HuH-7 (cell line): ENCODE measurements around the gene TIPARP.

Experiments
- DNase-seq: peaks from one replicate; pipeline ENCODE4 v3.0.0; 2011; ENCODE audit warnings: low spot score

The TIPARP gene, protein sequence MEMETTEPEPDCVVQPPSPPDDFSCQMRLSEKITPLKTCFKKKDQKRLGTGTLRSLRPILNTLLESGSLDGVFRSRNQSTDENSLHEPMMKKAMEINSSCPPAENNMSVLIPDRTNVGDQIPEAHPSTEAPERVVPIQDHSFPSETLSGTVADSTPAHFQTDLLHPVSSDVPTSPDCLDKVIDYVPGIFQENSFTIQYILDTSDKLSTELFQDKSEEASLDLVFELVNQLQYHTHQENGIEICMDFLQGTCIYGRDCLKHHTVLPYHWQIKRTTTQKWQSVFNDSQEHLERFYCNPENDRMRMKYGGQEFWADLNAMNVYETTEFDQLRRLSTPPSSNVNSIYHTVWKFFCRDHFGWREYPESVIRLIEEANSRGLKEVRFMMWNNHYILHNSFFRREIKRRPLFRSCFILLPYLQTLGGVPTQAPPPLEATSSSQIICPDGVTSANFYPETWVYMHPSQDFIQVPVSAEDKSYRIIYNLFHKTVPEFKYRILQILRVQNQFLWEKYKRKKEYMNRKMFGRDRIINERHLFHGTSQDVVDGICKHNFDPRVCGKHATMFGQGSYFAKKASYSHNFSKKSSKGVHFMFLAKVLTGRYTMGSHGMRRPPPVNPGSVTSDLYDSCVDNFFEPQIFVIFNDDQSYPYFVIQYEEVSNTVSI

DNA sequence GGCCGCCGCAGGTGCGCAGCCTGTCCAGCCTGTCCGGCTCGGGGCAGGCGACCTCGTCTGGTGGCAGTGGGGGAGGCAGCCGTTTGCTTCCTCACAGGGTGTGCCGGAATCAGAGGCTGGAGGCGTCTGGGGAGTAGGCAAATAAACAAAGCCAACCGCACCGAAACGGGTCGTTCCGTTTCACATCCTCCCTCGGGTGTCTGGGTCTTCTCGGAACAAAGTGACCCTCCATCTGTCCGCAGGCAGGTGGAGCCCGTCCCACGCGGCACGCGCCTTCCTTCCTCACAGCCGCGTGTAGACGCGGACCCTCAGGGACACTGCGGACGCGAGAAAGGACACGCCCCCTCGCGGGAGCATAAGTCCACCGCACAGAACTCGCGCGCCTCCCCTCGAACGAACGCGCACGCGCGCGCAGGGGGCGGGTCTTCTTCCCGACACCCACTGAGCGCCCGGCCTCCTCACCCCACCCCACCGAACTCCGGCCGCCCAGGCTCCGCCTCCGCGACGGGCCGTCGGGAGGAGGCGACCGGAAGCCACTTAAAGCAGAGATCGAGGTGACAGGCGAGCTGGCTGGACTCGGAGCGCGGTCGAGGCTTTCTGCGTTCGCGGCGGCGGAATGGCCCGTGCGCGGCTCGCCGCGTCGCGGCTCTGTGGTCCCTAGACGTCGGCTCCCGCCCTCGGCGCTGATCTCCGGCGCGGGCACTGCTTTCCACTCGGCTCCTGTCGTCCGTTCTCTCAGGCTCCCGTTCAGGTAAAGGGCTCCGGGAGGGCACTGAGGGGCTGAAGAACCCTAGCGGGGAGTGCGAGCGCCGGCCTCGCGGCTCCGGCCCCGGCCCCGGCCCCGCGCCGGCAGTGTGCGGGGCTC is at the start of gene TIPARP:
TIPARP (plus strand) TSS at position 545 of the 865 bp plus-strand sequence. CDS start 3,108 bp downstream, outside the sequence.
- peak; percentile 81 for DNase-seq

DNA sequence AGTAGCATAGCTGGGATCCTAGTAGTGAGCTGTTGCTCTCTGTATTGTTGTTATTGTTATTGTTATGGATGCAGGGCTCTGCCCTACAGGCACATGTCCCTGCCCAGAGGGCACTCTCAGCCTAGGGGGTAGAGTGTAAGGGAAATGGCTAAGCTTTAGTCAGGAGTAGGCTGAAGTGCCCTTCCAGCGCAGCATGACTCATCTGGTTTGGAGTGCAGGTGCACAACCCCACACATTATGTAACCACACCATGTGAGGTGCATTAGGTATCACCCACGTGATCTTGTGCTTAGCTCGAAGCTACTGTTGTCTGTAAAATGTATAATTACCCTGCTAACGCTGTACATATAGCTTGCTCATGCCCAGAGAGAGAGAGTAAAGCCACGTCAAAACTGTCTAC is 48.3 kb upstream of the TIPARP start:
- no peak for DNase-seq

DNA sequence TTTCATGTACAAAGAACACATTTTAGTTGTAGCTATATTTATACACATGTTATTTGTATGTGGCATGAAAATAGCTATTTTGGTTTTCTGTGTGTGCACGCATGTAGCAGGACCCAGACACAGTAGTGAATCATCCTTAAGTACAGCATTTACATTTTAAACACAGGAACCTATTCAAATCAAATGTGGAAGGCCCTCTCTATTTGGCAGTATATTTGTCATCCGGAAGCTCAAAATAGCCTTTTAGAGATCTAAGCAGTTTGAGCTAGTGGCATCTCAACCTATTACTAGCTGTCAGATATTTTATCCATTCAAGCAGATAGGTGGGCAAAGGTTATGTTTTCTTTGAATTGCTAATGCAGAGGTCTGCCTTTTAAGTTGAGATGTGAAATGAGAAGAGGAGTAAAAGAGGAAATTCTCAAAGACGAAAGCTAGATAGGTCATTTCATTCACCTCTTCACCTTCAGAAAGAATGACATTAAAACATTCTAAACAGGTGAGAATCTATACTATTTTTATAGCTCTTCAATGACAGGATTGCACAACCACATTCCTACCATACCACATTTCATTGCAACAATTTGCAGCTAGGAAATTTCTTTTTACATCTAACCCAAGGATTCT is 46.3 kb upstream of the TIPARP start:
- no peak for DNase-seq

GRCh38 chr3:156628836-156629618 is 45.4 kb upstream of the TIPARP start:
- no peak for DNase-seq

DNA sequence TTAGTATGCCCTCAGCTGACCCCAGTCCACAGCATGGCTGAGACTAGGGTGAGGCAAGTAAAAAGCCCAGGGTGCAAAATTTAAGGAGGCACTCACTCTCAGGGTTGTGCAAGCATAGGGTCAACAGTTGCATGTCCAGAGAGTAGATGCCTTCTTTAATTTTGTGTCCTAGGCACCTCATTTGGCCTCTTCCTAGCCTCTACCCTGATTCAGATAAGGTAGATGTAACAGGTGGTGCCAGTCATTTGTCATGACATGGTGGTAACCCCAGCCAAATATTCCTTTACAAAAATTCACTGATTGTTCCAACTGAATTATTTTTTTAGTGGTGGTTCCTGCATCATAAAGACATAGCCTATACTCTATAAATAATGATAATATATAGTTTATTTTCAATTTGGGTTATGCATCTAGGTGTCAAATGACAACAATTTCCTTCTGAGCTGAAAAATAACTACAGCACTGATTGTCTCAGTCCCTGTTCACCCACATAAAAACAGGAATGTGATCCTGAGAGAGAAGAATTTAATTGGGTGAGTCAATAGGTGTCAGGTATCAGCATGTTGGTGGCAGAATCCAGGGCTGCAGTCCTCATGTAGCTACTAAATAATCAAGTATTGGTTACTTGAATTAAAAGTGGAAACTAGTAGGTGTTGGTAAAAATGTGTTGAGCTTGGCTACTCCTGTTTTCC is 44.2 kb upstream of the TIPARP start:
- no peak for DNase-seq

DNA sequence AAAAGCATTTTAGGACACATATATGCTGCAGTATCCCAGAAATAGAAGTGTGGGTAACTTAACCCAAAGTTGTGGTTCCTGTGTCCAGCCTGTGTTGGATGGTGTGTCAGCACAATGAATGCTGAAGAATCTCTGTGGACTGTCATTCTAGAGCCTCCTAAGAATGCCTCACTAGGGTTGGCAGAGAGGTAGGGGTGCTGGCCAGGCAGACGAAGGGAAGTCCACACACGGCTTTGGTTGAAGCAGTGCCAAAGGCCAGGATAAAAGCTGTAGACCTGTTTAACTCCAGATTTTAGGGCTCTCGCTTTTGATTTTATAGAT is 43.7 kb upstream of the TIPARP start:
- DNase-seq = no peak

DNA sequence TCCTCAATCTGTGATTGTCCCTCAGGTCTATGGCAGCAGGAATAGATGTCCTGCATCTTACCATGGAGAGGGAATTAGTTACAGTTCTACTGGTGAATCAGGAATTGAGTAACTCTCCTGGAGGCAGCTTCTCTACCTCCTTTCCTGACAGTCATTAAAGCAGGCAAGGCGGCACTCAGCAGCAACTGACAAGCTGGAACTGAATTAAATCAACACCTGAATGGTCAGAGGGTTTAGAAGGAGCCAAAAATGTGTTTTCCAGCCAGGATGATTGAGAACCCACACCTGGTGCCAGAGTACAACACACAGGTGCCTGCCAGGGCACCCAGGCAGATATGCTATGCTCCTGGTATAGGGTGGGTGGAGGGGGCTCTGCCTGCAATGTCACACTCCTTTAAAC is 43.1 kb upstream of the TIPARP start:
- no peak for DNase-seq

DNA sequence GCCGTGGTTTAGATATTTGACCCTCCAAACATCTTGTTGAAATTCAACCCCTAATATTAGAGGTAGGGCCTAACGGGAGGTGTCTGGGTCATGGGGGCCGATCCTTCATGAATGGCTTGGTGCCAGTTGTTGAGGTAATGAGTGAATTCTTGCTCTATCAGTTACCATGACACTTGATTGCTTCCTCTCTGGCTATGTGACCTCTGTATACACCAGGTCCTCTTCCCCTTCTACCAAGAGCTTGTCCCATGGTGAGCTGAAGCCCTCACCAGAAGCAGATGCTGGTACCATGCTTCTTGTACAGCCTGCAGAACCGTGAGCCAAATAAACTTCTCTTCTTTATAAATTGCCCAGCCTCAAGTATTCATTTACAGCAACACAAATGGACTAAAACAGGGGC is 41.8 kb upstream of the TIPARP start:
- no peak for DNase-seq

- no peak for DNase-seq
These were observed 41.1 kb upstream of the TIPARP start for GRCh38 chr3:156633335-156633734.

- DNase-seq = no peak
These were observed 39.4 kb upstream of the TIPARP start for GRCh38 chr3:156635034-156635433.

DNA sequence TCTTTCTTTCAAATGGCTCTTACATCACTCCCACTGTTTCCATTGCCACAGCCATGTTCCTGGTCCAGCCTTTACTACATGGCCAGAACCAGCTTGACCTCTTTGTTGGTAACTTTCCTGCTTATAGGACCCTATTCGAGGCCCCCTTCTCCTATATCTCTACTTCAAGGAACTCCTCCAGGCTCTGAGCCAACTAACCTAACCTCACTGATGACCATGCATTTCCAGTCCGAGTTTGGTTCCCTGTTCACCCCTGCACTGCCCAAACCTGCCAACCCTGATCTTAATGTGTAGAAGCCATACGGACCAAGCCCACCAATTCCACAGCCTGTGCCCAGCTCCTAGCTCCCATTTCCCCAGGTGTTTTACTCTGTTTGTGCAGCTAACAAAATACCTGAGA is 38.4 kb upstream of the TIPARP start:
- DNase-seq = no peak

GRCh38 chr3:156637480-156638022 is 36.8 kb upstream of the TIPARP start:
- DNase-seq = no peak

DNA sequence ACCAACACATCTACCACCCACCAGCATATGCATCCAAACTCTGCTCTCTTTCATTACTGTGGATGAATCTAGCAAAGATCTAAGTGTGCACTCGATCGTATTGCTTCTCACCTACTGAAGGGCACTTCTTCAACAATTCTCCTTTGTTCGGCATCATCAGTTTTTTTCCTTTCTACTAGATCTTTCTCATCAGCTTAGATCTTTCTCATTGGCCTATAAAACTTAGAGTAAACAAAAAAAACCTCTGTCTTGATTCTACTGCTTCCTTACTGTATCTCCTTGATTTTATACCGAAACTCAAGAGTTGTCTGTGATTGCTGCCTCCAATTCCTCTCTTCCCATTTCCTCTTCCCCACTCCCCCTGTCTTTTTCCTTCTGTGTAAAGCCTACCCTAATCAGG is 36.1 kb upstream of the TIPARP start:
- DNase-seq = no peak

GRCh38 chr3:156639414-156640023 is 34.9 kb upstream of the TIPARP start:
- no peak for DNase-seq

GRCh38 chr3:156641618-156641975 is 32.8 kb upstream of the TIPARP start:
- DNase-seq = no peak

DNA sequence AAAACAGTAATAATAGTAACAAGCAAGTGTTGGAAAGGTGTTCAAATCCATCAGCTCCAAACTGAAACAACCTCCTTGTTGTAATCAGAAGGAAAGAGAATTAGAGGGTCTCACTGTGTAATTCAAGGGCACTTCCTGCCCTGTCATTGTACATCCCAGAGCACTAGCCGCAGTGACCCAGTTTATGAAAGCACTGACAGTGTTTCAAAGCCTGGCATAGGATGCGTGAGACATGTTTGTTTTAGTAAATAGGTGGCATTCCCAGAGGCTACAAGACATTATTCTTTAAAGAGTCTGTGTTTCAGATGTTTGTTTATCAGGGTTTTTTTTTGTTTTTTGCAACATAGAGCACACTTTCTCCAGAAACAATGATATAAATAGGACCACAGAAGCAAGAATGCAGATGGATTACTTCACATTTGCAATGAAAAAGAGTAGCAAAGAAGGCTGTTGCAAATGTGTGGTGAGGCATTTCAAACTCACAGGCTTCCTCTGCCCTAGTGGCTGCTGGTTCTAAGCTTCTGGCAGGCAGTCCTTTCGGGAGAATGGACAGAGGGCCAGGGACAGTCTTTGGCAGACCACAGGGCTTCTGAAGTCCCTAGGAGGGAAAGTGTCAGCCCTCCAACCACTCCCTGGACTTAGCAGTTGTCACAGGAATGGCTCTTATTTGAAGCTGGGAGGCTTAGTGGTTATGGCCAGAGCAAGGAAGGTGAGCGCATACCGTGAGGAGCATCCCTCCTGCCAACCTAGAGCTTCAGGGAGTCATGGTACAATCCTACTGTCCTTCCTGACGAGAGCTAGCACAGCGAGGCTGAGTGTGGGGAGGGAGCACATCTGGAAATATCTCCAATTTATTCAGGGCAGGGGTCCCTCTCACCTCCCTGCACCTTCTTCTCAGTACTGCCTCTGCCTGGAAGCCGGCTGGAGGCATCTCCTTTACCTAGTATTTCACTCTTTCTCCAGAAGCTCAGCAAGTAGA is 31.4 kb upstream of the TIPARP start:
- no peak for DNase-seq

DNA sequence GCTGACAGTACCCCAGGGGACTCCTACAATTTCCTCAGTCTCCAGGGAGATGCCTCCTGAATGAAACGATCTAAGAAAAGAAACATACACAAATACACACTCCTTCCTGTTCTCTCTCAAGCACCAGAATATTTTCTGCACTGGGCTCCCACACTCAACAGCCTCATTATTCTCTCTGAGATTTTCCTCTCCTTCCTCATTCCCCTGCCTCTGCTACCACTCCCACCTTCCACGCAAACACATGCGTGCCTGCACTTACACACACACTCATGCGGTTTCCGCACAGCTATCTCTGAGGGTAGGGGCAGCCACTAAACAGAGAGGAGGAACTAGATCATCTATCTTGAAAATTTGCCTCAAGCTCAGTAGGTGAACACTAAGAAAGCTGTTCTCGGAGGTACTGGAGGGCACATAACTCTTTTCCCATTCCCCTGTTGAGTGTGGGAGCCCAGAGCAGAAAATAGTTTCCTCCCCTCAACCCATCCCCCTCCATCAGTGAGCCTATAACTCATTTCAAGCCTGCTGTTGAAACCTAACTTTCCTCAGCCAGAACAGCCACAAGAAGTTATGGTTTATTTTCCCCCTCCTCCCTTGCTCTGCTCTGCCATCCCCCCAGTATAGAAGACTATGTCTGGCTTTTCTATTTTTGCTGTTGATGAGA is 30.5 kb upstream of the TIPARP start:
- DNase-seq = no peak

GRCh38 chr3:156644958-156645357 is 29.4 kb upstream of the TIPARP start:
- no peak for DNase-seq

DNA sequence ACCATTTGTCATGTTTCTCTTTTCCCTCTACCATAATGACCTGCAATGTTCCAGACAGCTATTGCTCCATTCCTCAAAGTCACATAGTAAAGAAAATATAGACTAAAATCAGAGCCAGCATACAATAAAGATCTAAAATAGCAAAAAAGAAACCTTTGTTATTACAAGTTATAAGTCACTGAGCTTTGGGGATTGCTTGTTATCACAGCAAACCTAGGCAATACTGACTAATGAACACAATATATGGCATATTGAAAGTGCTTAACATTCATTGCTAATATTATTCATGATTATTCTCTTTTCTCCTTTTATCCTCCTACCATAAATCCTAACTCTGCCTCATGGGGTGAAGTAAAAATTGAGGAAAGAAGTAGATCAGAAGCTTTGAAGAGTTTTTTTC is 27.4 kb upstream of the TIPARP start:
- DNase-seq = no peak
